Epithelial cell of esophagus (primary cell): ENCODE measurements around the gene DRD5.

Experiments
- DNase-seq: peaks from one replicate; pipeline ENCODE4 v3.0.0; 2010; ENCODE audit warnings: low read depth
- H3K4me3 ChIP-seq: 2 replicates; pipeline ENCODE4 v1.5.1; 2011; ENCODE audit warnings: mild to moderate bottlenecking, low read length, control low read depth
- TF ChIP-seq, protein P1 (sequence below): IDR thresholded peaks from 2 replicates; pipeline ENCODE4 v1.5.1; 2011; ENCODE audit warnings: low read depth, mild to moderate bottlenecking, low read length, control low read depth, inconsistent platforms; ENCODE audit not compliant: insufficient read depth; ENCODE audit errors: missing control alignments

The DRD5 gene

DNA sequence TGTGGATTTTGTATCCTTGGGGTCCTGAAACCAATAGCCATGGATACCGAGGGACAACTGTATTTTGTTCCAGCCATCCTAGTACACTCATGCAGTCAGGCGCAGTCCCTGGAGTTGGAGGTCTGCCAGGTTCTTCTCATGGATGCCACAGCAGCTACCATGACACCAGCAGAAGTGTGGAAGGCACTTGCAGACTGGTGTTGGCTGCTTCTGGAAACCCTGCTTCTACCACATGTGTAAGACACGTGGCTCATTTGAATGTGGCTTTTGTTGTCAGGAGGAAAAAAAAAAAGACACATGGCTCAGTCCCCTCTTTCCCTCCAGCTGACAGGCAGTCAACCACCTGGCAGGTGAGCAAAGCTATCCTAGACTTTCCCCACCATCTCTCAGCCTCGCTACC, 19.4 kb downstream of the DRD5 start:
- TF ChIP-seq, protein P1, sequence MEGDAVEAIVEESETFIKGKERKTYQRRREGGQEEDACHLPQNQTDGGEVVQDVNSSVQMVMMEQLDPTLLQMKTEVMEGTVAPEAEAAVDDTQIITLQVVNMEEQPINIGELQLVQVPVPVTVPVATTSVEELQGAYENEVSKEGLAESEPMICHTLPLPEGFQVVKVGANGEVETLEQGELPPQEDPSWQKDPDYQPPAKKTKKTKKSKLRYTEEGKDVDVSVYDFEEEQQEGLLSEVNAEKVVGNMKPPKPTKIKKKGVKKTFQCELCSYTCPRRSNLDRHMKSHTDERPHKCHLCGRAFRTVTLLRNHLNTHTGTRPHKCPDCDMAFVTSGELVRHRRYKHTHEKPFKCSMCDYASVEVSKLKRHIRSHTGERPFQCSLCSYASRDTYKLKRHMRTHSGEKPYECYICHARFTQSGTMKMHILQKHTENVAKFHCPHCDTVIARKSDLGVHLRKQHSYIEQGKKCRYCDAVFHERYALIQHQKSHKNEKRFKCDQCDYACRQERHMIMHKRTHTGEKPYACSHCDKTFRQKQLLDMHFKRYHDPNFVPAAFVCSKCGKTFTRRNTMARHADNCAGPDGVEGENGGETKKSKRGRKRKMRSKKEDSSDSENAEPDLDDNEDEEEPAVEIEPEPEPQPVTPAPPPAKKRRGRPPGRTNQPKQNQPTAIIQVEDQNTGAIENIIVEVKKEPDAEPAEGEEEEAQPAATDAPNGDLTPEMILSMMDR = no peak
- no peak overlapping the region for H3K4me3 ChIP-seq
- no peak for DNase-seq

DNA sequence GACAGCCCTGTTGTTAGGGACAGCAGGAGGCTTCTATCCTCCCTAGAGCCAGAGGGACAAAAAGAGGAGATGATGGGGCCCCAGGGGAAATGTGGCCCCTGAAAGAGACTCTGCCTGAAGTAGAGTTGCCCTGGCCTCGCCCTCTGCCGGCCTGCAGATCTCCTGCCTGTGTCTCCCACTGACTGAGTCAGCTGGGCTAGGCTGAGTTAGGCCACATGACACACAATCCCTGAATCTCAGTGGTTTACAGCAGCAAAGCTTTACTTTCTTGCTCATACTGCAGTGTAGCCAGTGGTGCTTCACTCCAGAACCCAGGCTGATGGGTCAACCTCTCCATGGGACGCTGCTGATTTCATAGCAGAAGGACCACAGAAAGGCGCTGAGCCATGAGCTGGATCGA, 23.5 kb downstream of the DRD5 start:
- peak; percentile 36 for DNase-seq
- TF ChIP-seq, protein P1 = no peak
- no peak overlapping the region for H3K4me3 ChIP-seq

DNA sequence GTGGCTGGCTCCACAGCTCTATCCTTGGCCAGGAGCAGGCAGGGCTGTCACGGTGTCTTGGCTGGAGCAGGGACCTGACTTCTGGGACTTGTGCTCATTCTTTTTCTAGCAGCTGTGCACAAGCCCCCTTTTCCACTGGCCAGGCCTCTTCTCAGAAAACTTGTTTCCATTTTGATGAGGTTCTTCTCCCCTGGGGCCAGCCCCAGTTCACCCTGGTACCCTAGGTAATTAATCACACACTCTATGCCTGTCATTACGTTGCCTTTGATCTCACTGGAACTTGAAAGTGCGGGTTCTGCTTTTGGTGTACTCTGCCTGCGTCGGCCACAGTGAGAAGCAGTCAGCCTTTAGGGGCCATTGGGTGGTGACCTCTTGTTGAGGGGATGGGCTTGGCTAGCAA, 26.6 kb downstream of the DRD5 start:
- TF ChIP-seq, protein P1 = no peak
- no peak overlapping the region for H3K4me3 ChIP-seq
- no peak for DNase-seq

DNA sequence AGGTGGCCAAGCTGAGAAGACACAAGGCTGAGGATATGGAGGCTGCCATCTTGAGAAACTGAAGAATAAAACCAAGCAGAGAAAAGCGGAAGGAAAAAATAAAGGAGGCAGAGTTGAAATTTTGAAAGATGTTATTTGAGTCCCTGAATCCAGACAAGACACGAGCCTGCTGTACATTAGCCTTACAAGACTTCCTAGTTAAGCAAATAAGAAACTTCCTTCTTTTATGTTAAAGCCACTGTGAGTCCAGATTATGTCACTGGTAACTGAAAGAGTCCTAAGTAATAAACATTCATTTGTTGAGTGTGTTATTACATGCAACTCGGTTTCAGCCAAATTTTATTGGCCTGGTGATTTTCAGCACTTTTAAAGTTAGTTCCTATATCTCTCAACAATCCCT, 30.4 kb downstream of the DRD5 start:
- no peak for DNase-seq
- TF ChIP-seq, protein P1 = no peak
- no peak overlapping the region for H3K4me3 ChIP-seq

DNA sequence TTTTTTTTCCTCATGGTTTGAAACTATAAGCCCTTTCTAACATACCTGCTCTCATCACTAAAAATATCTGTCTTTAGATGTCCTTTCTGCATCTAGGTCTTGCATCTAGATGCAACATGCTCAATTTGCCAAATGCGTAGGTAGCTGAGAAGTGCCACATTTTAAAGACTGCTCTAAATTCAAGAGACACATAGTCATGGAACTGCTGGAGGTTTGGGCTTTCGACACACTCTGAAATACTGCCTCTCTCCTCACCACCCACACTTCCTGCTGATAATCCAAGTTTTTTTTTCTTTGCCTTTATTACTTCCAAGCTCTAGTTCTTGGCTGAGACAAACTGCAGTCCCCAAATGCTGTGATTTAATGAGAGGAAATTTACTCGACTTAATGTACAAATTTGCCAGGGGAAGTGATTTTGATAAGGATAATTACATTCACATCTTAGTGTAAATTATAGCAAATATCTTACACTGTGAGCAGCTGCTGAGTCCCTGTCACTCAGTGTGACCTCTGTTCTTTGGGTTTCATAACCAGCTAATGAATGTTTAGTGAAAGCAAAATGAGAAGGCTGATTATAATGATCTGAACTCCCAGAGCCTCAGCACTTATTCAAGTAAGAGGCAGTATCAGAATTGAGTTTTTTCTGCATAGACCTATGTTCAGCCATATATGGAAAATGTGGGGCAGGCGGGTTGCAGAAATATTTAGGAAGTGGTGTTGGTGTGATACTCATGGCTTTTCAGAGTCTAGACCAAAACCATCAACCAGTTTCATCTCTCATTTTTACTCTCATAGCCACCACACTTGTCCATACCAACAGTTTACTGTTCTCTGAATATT, 31.3 kb downstream of the DRD5 start:
- TF ChIP-seq, protein P1 = no peak
- no peak for DNase-seq
- no peak overlapping the region for H3K4me3 ChIP-seq

DNA sequence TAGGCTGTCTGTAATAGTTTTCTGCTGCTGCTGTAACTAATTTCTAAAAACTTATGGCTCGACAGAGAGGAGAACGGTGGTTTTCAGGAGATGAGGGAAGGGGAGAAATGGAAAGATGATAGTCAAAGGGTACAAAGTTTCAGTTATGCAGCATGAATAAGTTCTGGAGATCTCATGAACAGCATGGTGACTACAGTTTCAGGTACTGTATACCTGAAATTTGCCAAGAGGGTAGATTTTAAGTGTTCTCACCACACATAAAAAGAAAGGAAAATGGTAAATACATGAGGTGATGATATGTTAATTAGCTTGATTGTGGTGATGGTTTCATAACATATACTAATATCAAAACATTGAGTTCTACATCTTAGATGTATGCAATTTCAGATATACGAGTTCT, 34.9 kb downstream of the DRD5 start:
- DNase-seq = no peak
- H3K4me3 ChIP-seq = no peak overlapping the region
- TF ChIP-seq, protein P1 = no peak

DNA sequence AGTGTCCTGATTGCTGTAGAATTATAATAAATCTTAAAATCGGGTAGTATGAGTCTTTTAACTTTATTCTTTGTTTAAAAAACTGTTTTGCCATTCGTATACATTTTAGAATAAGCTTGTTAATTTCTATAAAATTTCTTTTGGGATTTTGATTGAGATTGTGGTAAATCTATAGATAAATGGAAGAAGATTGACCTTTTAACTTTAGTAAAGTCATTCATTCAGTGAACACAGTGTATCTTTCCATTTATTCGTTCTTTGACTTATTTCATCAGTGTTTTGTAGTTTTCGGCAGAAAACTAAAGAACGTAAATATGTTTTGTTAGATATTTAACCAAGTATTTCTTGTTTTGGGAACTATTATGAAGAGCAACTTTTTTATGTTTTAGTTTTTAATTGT, 38.9 kb downstream of the DRD5 start:
- no peak for DNase-seq
- TF ChIP-seq, protein P1 = no peak
- H3K4me3 ChIP-seq = no peak overlapping the region
